Measurements from ENCODE around the gene KRTAP4-5.
A peak's percentile ranks its signal among the peaks of the same experiment; 100 is the strongest.
"Not testable (repeated sequence)": the region's sequence is repeated elsewhere in the genome, so short reads cannot be mapped to it uniquely, and the experiment has no call there.

The KRTAP4-5 gene

GRCh38 chr17:41147531-41148204 is 2.0 kb downstream of the KRTAP4-5 start:
- DNase-seq (ENCODE audit: low spot score) = no peak

DNA sequence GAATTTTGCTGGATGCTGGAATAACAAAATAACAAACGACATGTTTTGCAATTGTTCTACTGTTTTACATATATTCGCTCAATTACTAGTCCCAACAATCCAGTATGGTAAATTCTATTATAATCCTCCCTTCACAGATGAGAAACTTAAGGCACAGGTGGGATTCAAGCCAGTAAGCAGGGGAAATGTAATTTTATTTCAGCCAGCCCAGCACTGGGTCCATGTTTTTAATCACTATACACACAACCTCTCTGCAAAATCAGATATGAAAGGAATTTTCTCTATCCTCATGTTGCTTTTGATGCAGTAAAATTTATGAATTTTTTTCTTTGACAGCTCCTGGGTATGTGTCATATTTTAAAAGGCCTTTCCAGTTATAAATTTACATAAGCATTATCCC is 4.4 kb downstream of the KRTAP4-5 start:
- no peak for DNase-seq (ENCODE audit: low spot score)

DNA sequence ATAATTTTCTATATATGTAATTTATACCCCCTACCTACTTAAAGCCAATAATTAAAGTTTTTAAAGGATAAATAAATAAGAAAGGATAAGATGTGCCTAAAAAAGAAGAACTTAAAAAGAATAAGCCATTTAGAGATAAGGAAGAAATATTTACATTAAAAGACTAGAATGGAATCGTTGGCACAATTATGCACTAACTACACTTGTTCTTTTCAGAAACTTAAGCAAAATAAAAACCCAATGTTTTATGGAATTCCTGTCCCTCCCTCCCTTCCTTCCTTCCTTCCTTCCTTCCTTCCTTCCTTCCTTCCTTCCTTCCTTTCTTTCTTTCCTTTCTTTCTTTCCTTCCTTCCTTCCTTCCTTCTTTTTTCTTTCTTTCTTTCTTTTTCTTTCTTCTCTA is 4.8 kb downstream of the KRTAP4-5 start:
- DNase-seq (ENCODE audit: low spot score) = no peak

- no peak for DNase-seq (ENCODE audit: low spot score)
Observed at GRCh38 chr17:41141361-41141760, 8.3 kb downstream of the KRTAP4-5 start.

DNA sequence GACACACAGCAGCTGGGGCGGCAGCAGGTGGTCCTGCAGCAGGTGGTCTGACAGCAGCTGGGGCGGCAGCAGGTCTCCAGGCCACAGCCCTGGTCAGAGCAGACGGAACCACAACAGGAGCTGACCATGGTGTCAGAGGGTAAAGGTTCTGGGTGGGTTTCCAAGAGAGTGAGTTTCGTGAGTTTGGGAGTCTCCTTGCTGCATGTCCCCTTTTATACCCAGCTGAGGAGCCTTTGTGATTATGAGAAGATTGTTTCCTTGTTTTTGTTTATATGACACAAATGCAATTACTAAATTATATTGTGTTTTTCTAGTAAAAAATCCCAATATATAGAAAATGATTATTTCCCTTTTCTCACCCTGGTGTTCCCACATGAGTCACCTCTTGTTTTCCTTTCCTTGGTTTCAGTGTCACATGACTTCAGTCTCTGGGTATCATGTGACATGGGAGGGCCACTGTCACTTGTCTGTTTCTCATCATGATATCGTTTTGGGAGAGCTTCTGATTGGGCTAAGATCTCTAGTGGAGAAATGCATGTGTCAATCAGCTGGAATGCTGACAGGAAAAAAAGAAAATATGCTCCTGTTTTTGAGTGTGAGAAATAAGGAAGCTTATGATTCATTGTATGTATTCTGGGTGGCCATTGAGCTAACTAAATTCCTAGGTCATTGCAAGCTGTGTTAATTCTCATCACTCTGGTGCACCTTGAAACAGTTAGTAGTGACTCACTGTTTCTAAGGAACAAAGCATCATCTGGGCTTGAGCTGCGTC is 9.1 kb downstream of the KRTAP4-5 start, which contains the start of gene KRTAP4-6:
TSS of gene KRTAP4-6 (minus strand) at position 185 of the 772 bp plus-strand sequence. CDS start at position 128, 57 bp downstream.
- DNase-seq (ENCODE audit: low spot score) = peak; percentile 39

DNA sequence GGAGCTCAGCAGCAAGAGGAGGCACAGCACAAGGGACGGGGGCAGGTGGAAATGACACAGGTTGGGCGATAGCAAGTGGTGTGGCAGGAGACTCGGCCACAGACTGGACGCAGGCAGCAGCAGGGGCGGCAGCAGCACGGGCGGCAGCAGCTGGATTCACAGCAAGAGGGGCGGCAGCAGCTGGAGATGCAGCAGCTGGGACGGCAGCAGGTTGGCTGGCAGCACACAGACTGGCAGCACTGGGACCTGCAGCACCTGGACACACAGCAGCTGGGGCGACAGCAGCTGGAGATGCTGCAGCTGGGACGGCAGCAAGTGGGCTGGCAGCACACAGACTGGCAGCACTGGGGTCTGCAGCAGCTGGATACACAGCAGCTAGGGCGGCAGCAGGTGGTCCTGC is 9.8 kb downstream of the KRTAP4-5 start:
- not testable (repeated sequence) for DNase-seq (ENCODE audit: low spot score)

DNA sequence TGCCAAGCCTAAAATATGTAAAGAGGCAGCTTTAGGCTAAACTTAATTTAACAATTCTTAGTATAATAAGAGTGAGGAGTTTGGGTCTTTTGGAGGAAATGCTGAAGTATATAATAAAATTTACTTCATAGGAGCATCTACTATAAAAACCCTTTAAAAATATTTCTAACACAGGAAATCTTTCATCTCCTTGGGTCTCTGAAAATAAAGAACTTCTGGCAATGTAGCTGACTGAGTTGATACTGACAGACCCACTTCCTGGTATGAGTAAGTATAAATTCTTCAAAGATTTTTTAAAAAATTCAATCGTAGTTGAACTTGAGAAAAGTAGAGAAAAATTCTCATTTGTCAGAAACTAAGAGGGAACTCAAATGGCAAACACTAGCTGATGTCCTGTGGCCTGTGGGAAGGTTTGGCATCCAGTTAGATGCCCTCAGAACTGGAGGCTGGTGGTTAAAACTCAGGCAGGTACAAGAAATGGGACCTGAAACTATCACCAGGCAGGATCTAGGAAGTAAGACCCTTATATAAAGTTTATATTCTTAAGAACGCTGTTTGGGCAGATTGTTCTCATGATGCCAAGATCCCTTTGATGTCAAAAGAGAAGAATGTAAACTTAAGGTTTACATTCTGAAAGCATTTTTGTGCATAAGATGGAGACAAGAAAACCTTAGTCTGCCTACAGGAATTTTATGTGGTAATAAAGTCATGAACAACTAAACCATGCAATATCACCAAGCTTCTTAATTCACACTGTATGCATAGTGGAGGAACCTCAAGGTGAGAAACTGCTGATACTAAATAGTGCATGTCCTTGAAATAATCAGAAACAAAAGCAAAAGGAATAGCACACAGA is 15.5 kb downstream of the KRTAP4-5 start:
- DNase-seq (ENCODE audit: low spot score) = no peak

- peak; percentile 80 for DNase-seq (ENCODE audit: low spot score)
Observed at GRCh38 chr17:41131979-41132378, 17.6 kb downstream of the KRTAP4-5 start.

GRCh38 chr17:41127371-41127770 is 22.3 kb downstream of the KRTAP4-5 start:
- no peak for DNase-seq (ENCODE audit: low spot score)

GRCh38 chr17:41126412-41126811 is 23.2 kb downstream of the KRTAP4-5 start:
- no peak for DNase-seq (ENCODE audit: low spot score)

DNA sequence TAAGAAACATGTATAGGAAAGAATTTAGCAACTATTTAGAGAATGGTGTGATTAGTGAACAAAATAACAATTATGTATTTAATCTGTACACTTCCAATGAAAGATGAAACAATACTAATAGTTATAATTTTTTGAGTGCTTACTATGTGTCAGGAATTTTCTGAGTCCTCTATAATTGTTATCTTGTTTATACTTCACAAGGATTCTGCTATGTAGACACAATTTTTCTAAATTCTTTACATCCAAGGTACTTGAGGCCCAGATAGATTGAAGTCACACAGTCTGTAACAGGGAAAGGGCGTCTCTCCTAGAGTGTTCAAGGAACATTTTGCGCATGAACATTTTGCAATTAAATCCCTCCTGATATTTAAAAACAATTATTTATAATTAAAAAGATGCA is 24.6 kb downstream of the KRTAP4-5 start:
- DNase-seq (ENCODE audit: low spot score) = no peak

DNA sequence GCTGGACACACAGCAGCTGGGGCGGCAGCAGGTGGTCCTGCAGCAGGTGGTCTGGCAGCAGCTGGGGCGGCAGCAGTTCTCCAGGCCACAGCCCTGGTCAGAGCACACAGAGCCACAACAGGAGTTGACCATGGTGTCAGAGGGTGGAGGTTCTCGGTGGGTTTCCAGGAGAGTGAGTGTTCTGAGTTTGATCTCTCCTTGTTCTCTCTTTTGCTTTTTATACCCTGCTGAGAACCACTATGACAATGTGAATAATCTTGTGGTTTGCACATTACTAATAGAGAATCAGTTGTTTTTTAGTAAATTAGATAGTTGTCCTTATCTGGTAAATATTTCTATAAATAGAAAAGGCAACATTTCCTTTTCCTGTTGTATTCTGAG is 25.6 kb downstream of the KRTAP4-5 start, which contains the start of gene KRTAP4-12:
TSS of gene KRTAP4-12 (minus strand) at position 192 of the 381 bp plus-strand sequence. CDS start at position 132, 60 bp downstream.
- DNase-seq (ENCODE audit: low spot score) = not testable (repeated sequence)

- DNase-seq (ENCODE audit: low spot score) = not testable (repeated sequence)
Observed at GRCh38 chr17:41123292-41123990, 26.2 kb downstream of the KRTAP4-5 start.

DNA sequence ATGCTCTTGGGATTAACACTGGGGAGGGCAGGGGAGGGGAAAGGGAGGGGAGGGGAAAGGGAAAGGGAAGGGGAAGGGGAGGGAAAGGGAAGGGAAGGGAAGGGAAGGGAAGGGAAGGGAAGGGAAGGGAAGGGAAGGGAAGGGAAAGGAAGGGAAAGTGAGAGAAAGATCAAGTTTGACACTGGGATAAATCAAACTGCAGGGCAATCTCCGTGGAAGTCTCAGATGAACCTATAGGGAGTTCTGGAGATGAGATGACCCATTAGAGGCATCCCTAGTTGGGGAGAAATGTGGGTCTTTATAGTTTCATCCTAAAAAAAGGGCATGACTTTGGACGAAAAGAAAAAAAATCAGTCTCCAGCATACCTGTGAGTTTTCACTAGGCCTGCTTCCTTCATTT is 27.9 kb downstream of the KRTAP4-5 start:
- no peak for DNase-seq (ENCODE audit: low spot score)

DNA sequence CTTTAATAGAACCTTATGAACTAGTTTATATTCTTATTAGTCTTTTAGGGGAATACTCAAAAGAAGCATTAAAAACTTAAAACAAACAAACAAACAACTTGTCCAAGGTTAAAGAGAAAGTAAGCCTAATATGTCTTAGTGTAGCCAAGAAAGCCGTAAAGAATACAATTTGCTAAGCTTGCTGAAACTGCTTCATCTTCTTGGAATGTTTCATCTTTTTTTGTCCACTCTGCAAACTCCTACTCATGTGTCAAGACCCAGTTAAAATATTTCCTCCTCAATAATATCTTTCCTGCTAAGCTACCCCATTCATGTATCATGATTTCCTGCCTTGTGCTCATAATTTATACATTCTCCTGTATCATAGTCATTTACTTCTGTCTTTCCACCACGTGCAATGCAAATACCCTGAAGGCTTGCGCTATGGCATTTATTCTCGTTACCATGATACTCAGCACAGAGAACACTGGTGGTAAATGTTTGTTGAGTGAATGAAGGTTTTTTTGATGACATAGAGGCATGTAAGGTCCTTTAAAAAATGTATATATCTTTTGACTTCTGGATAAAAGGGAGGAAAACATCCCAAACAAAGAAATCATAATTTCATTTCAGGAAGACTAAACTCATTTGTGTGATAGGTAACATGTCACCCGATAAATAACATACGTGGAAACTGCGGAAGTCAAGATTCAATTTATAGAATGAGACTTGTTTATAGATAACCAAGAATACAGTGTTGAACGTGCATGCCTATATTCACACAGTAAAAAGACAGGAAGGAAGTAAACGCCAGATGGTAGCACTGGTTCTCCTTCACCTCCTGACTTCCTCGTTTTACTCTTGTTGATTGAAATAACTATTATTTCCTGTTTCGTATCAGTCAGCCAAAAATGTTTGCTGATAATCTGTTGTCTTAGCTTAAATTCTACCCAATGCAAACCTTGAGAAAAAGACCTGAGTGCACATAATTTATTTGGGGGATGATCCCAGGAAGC is 29.6 kb downstream of the KRTAP4-5 start:
- DNase-seq (ENCODE audit: low spot score) = not testable (repeated sequence)

GRCh38 chr17:41118721-41119120 is 30.9 kb downstream of the KRTAP4-5 start:
- DNase-seq (ENCODE audit: low spot score) = no peak

DNA sequence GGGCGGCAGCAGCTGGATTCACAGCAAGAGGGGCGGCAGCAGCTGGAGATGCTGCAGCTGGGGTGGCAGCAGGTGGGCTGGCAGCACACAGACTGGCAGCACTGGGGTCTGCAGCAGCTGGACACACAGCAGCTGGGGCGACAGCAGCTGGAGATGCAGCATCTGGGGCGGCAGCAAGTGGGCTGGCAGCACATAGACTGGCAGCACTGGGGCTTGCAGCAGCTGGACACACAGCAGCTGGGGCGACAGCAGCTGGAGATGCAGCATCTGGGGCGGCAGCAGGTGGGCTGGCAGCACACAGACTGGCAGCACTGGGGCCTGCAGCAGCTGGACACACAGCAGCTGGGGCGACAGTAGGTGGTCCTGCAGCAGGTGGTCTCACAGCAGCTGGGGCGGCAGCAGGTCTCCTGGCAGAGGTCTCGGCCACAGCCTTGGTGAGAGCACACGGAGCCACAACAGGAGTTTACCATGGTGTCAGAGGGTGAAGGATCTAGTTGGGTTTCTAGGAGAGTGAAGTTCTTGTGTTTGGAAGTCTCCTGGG is 31.7 kb downstream of the KRTAP4-5 start, which contains the start of gene KRTAP4-11:
TSS of gene KRTAP4-11 (minus strand) at position 528 of the 541 bp plus-strand sequence. CDS start at position 470, 58 bp downstream.
- not testable (repeated sequence) for DNase-seq (ENCODE audit: low spot score)

DNA sequence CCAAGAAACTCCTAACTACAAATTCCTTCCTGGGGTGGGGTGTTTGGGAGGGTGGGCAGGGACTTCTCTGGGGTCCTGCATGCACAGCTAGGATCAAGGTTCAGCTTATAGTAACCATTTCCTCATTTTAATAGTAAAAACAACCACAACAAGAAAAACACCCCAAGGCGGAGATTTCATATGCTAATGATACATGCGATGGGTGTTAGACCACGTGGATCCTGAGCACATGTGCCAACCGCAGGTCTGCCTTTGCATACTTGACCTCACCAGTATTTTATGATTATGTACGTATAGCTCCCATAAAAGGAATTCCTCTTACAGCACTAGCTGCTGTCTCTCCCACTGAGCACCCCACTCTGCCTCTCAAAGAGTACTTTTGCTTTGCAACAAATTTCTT is 33.3 kb downstream of the KRTAP4-5 start:
- DNase-seq (ENCODE audit: low spot score) = no peak

DNA sequence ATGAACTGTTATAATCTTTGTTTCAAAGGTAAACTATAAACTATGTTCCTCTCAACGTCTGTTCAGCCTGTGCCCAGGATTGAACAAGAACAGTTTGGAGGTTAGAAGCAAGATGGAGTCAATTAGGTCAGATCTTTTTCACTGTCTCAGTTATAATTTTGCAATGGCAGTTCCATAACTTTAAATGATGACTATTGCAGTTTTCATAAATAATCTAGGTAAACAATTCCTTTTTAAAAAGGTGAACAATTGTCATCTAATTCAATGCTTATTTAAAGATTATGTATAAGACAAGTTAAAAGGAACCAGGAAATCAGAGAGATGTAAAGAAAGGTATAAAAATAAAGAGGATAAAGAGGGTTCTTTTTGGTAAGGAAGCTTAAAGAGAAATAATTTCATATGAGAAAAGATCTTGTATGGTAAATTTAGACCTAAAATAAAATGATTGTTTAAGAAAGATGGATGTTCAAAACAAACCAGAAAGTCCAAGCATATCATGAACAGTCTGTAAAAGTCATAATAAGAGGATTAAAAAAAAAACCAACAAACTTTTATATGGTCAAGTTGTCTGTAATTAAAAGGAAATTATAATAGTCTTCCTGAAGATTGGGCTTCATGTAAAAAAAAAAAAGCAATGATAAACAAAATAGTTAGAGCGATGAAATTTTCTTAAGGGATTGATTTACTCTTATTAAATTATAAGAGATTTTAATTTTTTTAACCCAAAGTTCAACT is 38.3 kb downstream of the KRTAP4-5 start:
- no peak for DNase-seq (ENCODE audit: low spot score)
